OCI-LY7 (cell line): ENCODE results near the gene ZBTB3.

ENCODE experiments used
- EZH2phosphoT487 ChIP-seq: fragments of 200-600 bp; sonication (generic); IDR thresholded peaks from 2 replicates; pipeline ENCODE4 v1.6.1; 2018; ENCODE audit warnings: low read depth, borderline replicate concordance, mild to moderate bottlenecking, mixed run types, antibody characterized with exemption, low read length, moderate library complexity, mixed read lengths
- TF ChIP-seq, protein P1 (sequence below): fragments of 200-600 bp; sonication (generic); conservative IDR thresholded peaks from 2 replicates; pipeline ENCODE4 v1.5.1; 2014; ENCODE audit warnings: mild to moderate bottlenecking, antibody characterized with exemption, low read length, moderate library complexity, mixed read lengths

DNA sequence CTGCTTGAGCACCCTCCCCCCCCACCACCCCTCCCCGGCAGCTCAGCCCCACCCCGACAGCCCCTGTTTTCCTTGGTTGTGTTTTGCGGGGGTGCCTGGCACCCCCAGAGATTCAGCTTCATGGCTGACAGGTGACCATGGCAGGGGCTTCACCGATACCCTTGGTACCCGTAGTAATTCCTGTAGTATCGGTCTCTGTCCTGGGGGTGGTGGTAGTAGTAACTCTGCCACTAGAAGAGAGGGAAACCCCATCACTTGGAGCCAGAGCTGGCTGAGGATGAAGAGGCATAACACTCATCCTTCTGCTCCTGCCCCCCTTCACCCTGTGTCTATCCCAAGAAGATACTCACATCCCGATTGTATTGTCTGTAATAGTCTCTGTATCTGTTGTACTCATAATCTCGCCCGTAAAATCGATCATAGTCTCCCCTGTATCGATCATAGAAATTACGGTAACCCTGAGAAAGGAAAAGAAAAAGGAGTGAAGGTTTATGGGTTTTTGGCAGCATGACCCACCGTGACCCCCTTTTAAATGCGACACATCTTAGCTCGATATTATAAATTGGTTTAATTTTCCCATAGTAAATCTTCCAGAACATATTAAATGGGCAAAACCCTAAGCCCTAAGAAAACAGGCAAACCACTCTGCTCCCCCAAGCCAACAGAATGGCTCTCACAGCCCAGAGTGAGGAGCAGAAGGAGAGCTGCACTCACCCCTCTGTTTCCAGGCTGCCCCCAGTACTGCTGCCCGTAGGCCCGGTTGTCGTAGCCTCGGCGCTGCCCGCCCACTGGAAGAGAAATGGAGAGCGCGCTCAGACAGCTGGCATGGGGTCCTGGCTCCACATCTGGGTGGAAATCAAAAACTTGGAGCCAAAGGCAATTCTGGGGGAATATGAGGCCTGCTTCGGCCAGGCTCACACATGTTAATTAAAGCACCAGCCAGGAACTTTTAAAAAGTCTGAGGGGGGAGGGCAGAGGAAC is 38.5 kb downstream of the ZBTB3 start:
- TF ChIP-seq, protein P1, sequence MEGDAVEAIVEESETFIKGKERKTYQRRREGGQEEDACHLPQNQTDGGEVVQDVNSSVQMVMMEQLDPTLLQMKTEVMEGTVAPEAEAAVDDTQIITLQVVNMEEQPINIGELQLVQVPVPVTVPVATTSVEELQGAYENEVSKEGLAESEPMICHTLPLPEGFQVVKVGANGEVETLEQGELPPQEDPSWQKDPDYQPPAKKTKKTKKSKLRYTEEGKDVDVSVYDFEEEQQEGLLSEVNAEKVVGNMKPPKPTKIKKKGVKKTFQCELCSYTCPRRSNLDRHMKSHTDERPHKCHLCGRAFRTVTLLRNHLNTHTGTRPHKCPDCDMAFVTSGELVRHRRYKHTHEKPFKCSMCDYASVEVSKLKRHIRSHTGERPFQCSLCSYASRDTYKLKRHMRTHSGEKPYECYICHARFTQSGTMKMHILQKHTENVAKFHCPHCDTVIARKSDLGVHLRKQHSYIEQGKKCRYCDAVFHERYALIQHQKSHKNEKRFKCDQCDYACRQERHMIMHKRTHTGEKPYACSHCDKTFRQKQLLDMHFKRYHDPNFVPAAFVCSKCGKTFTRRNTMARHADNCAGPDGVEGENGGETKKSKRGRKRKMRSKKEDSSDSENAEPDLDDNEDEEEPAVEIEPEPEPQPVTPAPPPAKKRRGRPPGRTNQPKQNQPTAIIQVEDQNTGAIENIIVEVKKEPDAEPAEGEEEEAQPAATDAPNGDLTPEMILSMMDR = peak; percentile 19; the same call in 1 of the 2 replicates
- no peak for TF ChIP-seq EZH2phosphoT487
